OCI-LY1 (cell line): Measurements from ENCODE around the gene CCNY.

Experiments used
- CTCF ChIP-seq: fragments of 200-600 bp; sonication (generic), shearing (Covaris generic); IDR thresholded peaks from 2 replicates; pipeline ENCODE4 v1.5.1; 2017; ENCODE audit warnings: mild to moderate bottlenecking, antibody characterized with exemption, low read length, moderate library complexity, mixed read lengths
- EZH2 ChIP-seq: fragments of 200-600 bp; sonication (generic), shearing (Covaris generic); IDR thresholded peaks from 2 replicates; pipeline ENCODE4 v1.8.0; 2017; ENCODE audit warnings: borderline replicate concordance, mixed run types, mild to moderate bottlenecking, antibody characterized with exemption, low read length, moderate library complexity, mixed read lengths

GRCh38 chr10:35600193-35600592 is 263.9 kb downstream of the CCNY start:
- TF ChIP-seq CTCF = peak; percentile 27; the same call in 1 of the 2 replicates
- TF ChIP-seq EZH2 = no peak
